GM19043 (cell line): Measurements from ENCODE around the gene NOS2.
"Not testable (repeated sequence)": the region's sequence is repeated elsewhere in the genome, so short reads cannot be mapped to it uniquely, and the experiment has no call there.

Experiments
- ATAC-seq: cut with Tn5 transposase; IDR thresholded peaks from one replicate; pipeline ENCODE4 v1.9.1; 2021; ENCODE audit warnings: low read depth; ENCODE audit not compliant: unreplicated experiment

NOS2 gene

DNA sequence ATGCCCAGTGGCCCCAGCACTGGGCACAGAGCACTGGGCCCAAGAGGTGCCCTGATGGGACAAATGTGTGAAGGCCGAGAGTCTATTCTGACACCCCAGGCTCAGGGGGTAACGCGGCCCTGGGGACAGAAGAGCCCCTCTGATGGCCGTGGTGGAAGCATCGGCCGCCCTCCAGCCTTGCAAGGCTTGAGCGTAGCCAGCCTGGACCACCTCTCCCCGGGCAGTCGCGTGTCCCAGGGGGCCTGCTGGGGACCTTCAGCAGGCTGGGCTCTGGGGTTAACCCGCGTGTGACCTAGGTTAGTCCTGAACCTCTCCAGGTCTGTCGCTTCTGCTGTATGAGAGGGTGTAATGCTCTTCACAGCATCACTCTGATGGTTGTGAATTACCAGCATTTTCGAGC is 40.8 kb downstream of the NOS2 start:
- ATAC-seq, result no peak

DNA sequence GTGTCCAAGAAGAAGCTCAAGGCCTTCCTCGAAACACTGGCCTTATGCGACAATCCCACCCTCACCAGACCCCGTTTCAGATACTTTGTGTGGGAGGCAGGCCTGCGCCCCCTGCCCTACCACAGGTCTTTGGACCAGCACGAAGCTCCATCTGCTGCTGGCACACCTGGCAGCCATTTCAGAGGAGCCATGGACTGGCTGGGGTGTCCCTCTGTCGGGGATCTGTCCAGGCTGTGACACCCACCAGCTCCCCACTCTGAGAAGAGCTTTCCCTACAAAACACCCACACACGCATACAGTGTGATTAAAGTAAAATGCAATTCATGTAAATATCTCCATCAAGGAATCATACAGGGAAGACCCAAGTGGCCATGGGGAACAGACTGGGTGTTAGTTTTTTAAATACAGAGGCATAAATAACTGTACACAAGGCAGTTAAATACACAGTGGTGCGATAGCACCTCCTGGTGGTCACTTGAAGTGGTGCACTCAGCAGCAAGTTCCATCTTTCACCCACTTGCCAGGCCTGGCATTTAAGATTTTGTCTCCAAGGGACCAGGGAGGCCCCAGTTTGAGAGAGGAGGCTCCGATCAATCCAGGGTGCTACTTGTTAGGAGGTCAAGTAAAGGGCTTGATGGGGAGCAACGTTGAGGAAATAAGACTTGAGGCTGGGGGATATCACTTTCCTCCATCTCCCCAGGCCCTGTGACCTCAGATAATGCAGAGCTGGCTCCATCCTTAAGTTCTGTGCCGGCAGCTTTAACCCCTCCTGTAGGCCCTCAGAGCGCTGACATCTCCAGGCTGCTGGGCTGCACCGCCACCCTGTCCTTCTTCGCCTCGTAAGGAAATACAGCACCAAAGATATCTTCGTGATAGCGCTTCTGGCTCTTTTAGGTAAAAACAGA is 43.6 kb downstream of the NOS2 start:
- ATAC-seq, result no peak

DNA sequence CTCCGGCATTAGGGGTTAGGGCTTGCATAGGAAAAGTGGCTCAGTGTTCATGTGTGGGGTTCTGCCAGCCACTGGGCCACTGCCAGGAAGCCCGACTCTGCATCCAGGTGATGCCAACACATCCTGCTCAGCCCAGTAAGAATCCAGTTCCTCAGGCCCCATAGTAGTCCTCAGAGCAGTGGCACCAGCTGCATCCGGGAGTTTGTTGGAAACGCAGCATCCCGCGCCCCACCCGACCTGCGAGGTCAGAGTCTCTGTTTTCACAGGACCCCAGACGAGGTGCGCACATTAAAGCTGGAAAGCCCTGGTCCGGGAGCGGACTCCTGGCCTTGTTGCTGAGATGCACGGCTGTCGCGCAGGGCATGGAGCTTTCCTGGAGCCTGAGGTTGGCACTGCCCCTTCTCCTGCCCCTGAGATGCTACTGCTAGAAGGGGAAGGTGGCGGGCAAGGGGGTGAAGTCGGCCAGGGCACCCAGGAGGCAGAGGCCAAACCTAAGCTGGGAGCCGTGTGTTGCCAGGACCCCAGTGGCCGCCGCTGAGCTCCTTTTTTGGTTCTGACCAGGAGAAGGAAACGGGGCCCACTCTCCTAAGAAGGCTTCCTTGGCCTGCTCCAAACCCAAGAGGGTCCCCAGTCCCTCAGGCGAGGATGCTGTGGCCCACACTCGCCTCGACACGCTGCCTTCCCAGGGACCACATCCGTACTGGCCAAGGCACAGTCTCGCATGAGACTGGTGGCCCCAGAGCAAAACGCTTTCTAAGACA is 44.4 kb downstream of the NOS2 start:
- ATAC-seq, result no peak

- ATAC-seq, result no peak
Observed at GRCh38 chr17:27754549-27754948, 45.8 kb downstream of the NOS2 start.

GRCh38 chr17:27753726-27754125 is 46.6 kb downstream of the NOS2 start:
- ATAC-seq, result not testable (repeated sequence)

DNA sequence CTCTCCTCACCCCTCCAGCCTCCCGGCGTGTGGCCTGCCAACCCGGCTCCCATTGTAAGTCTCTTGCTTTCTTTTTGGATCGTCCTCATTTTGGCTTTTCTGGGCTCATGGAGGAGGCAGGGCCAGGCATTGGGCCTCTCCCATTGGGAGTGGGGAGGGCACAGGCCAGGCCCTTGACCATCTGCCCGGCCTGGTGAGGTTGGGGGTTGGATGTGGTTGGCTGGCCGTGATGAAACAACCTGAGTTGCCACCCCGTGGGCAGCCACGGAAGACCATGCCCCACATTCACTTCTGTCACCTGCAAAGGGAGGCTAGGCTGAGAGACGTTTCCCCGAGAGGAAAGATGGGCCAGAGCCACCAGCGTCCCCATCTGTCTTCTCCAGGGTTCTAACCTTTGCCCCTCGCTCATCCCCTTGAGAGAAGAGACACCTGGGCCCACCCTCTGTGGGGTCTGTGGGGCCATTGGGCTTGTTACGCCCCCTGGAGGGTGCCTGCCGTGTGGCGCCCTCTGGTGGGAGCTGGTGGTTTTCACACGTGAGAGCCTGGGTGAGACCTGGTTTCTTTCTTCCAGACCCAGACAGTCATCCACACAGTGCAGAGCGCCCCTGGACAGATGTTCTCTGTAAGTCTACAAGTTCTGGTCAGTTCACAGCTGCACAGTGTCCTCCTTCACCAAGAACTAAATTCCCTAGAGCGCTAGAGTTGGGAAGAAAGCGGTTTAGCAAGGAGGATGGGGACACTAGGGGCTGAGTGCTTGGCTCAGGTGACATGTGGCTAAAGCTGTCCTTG is 47.3 kb downstream of the NOS2 start:
- ATAC-seq, result not testable (repeated sequence)

DNA sequence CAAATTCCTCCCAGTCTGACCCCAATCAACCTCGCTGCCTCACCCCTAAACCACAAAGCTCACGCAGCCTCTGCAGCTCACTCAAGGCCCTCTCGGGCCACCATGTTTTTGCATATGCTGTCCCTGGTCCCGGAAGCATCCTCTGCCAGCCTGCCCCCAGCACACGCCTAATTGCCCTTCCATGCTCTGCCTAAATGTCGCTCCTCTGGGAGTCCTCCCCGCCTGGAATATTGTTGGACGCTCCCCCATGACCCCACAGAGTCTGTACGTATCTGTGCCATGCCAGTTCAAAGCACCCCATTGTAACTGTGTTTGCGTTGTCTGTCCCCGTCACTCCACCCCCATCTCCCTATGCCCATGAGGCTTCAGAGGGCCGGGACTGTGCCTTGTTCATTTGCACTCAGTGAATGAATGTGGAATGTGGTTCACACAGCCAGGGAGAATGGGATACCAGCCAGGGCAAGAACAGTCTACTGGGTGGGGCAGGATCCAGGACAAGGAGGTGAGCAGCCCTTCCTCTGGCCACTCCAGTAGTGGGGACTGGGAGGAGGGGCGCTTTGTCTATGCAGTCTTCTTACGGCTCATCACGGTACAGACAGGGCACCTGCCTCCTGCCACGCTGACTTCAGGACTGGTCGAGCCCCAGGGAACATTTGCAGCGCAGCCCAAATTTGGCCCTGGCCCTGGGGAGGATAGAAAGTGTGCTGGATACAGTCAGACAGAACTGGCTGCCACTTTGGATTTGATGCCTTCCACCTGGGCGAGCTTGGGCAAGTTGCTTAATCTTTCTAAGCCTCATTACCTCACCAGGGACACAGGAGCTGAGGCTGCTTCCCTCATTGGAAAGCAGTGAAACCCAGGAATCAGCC is 48.5 kb downstream of the NOS2 start:
- no peak for ATAC-seq

DNA sequence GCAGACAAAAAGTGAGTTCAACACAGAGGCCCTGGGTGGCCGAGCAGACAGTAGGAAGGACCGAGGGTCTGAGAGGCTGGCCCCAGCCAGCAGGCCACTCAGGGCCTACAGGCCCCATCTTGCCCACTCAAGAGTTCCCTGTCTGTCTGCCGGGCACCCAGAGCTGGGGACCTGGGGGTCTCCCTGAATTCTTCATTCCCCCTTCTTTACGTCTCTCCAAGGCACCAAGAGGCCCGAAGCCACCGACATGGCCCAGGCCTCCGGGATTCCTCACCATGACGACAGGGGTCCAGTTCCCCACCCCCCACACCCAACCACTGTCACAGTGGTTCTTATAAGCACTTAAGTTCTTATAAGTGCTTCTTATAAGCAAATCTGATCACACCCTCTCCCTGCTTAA is 49.2 kb downstream of the NOS2 start:
- ATAC-seq, result no peak

- not testable (repeated sequence) for ATAC-seq
Observed at GRCh38 chr17:27749562-27750150, 50.7 kb downstream of the NOS2 start.

GRCh38 chr17:27748360-27748825 is 51.9 kb downstream of the NOS2 start:
- no peak for ATAC-seq

DNA sequence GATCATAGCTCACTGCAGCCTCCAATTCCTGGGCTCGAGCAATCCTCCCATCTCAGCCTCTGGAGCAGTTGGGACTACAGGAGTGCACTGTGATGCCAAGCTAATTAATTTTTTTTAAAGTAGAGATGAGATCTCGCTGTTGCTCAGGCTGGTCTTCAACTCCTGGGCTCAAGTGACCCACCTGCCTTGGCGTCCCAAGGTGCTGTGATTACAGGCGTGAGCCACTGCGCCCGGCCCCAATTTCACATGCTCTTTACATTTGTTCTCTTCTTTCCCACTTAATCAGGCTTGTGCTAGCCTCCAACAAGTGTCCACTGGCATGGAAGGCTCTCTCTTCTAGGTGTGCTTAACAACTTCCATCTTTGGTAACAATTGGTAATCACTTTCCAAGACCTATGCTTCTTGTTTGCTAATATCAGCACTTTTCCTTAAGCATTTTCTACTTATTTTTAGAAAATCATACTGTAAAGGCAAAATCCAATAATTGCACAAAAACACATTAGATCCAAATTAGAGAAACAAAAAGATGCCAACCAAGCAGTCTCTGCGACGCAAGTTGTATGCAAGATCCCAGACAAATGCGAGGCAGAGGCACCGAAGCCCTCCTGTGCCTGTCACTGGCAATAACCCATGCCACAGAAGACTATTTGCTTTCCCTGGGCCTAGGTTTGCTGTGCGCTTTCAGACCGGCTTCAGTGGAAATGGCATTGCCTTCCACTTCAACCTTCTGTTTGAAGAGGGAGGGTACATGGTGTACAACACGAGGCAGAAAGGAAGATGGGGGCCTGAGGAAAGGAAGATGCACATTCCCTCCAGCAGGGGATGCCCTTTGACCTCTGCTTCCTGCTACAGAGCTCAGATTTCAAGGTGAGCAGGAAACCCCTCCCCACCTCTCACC is 52.6 kb downstream of the NOS2 start:
- ATAC-seq, result no peak

GRCh38 chr17:27746881-27747280 is 53.4 kb downstream of the NOS2 start:
- ATAC-seq, result no peak

GRCh38 chr17:27746320-27746719 is 54.0 kb downstream of the NOS2 start:
- not testable (repeated sequence) for ATAC-seq

DNA sequence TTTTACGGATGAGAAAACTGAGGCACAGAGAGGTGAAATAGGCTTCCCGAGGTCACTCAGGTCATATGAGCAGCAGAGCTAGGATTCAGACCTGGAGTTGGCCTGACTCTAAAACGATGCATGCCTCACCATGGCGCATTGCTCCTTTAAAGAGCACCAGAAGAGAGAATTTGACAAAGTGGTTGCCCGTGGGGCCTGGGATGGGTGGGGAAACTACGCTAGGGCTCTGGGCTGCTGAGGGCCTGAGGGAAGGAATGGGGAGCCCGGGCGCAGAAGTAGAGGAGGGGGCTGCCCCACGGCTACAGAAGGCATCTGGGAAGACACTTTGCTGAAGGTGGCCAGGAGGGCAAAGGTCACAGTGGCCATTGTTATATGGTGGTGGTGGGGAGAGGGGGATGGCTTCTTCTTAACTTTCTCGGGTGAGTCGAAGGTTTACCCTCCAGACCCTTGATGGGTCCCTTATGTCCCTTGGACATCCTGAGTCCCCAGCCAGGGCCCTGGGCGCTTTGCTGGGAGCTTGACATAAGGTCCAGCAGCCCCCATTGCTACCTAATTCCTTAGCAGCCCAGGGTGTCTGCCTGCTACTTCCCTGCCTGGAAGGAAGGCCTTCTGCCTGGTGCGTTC is 55.0 kb downstream of the NOS2 start:
- ATAC-seq, result not testable (repeated sequence)

DNA sequence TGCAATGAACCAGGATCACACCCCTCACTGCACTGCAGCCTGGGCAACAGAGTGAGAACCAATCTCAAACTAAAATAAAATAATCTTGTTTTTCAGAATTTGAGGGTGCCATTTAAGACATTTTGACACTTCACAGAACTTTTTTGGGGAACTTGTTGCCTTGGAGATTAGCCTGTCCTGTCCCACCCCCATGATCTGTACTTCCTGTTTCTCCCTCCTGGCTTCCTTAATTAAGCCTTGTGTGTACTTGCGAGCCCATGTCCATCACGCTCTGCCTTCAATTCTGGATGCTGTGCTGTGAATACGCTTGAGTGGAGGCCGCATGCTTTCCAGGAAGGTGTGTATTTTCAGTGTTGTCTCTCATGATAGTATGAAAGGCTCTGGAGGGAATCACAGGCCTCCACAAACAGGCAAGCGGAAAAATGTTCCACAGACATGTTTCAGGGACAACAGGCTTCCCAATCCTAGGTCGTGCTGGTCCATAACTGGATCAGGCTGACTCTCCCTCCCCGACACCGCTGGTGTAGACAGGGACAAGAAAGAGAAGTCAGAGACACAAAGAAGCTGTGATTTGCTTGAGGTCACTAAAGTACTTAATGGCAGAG is 56.9 kb downstream of the NOS2 start:
- ATAC-seq, result no peak

DNA sequence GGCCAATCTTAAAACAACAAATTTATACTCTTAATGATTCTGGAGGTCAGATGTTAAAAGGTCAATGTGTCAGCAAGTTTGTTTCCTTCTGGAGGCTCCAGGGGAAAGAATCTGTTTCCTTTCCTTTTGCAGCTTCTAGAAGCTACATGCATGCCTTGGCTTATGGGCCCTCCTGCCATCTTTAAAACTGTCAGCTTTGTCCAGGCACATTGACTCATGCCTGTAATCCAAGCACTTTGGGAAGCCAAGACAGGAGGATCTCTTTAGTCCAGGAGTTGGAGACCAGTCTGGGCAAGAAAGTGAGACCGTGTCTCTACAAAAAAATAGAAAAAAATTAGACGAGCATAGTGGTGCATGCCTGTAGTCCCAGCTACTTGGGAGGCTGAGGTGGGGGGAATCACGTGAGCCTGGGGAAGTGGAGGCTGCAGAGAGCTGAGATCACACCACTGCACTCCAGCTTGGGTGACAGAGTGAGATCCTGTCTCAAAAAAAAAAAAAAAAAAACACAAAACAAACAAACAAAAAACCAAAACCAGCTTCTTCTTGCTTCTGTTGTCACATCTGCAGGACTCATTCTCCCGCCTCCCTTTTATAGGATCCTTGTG is 58.3 kb downstream of the NOS2 start:
- no peak for ATAC-seq

DNA sequence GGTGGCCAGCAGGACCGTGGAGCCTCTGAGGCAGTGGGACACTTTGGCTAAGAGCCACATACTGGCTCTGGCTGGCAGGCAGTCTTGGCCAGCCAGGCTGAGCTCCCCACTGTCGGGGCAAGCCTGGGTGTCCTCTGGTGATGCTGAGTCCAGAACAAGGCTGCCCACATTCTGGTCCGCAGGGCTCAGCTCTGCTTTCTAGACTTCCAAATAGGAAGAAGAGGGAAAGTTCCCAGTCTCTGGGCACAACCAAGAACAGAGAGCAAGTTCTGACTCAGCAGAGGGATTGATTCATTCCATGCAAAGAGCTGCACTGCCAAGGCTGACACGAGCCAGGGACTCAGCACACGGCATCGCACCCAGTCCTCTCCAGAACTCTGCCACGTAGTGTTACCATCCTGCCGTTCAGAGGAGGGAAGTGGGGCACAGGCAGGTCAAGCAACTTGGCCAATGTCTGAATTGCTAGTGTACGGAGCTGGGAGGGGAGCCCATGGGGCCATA is 58.9 kb downstream of the NOS2 start:
- no peak for ATAC-seq
